Fibroblast of lung (primary cell): ENCODE data around the gene SERBP1.

ENCODE experiments used
- CTCF ChIP-seq, 2 donors: IDR thresholded peaks in 1 of 2; conservative IDR thresholded peaks in 1 of 2; 1 replicate in 1 of 2; 2 replicates in 1 of 2; pipeline ENCODE4 v1.5.1; 2011 to 2012; ENCODE audit warnings: low read length in 2 of 2, control low read depth in 1 of 2, inconsistent platforms in 1 of 2, low read depth in 1 of 2, mild to moderate bottlenecking in 1 of 2
- EZH2 ChIP-seq: IDR thresholded peaks from 2 replicates; pipeline ENCODE4 v1.5.1; 2012; ENCODE audit warnings: low read length, control low read depth, mild to moderate bottlenecking; ENCODE audit errors: missing control alignments

DNA sequence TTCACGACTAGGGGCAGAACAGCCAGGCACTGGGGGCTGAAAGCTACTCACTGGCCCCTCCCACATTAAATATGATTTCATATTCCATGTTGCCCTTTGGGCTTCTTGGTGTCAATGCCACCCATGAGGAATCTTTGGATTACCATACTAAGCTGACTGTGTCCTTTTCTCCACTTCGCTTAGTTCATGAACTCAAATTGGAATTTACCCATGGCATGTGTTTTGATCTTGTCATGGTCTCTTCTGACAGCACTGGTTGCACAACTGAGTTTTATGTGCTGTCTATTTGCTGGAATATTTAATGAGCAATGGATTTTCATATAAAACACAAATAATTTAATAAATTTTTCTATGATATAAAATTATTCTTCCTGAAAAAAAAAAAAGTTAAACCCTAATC, 59.2 kb downstream of the SERBP1 start:
- TF ChIP-seq CTCF (conservative IDR thresholded peaks at IDR 0.05 in 1 of 2, IDR thresholded peaks at IDR 0.05 in 1 of 2; ENCODE audit: low read depth in 1 of 2, low read length in 2 of 2) (no peak), EZH2 (no peak)
